Transverse colon (tissue), 4 donors: ENCODE results near the gene C4orf54. TPM values are rescaled to one million over a fixed set of nuclear protein-coding genes. Genes with fewer than 3 reads are reported as not detected.

ENCODE experiments used
- DNase-seq: peaks from one replicate; pipeline ENCODE4 v3.0.0-alpha.2; 2019
- H3K27ac ChIP-seq, 4 donors: fragments of 200-600 bp; sonication (generic); 2 replicates each; pipeline ENCODE4 v1.5.1; 2016 to 2018; ENCODE audit warnings: inconsistent platforms in 4 of 4
- H3K27me3 ChIP-seq: fragments of 200-600 bp; sonication (generic); 2 replicates; pipeline ENCODE4 v1.5.1; 2017; ENCODE audit warnings: inconsistent platforms
- H3K36me3 ChIP-seq, 4 donors: fragments of 200-600 bp; sonication (generic); 2 replicates each; pipeline ENCODE4 v1.5.1; 2017 to 2019; ENCODE audit warnings: inconsistent platforms in 4 of 4
- H3K4me1 ChIP-seq, 4 donors: fragments of 200-600 bp; sonication (generic); 2 replicates each; pipeline ENCODE4 v1.5.1; 2017 to 2020; ENCODE audit warnings: inconsistent platforms in 4 of 4
- H3K4me3 ChIP-seq, 4 donors: fragments of 200-600 bp; sonication (generic); 1 replicate in 1 of 4; 2 replicates in 3 of 4; pipeline versions ENCODE4 v1.5.1 to v1.6.1; 2017 to 2019; ENCODE audit warnings: inconsistent platforms in 4 of 4
- H3K9me3 ChIP-seq, 2 donors: fragments of 200-600 bp; sonication (generic); 2 replicates each; pipeline ENCODE4 v1.5.1; 2017 to 2019; ENCODE audit warnings: inconsistent platforms in 2 of 2
- CTCF ChIP-seq, 5 experiments: fragments of 200-600 bp in 3 of 5; fragments of 450-650 bp in 2 of 5; sonication (generic) in 3 of 5; IDR thresholded peaks; 1 replicate in 2 of 5; 2 replicates in 3 of 5; pipeline ENCODE4 v1.5.1; 2016 to 2017; ENCODE audit warnings: antibody characterized with exemption in 5 of 5, inconsistent platforms in 3 of 5, mild to moderate bottlenecking in 2 of 5, moderate library complexity in 1 of 5
- EP300 ChIP-seq: sonication (generic); formaldehyde crosslinking; IDR thresholded peaks from one replicate; pipeline ENCODE4 v1.6.1; 2017; ENCODE audit warnings: antibody characterized with exemption, low read depth
- POLR2A ChIP-seq: fragments of 450-650 bp; IDR thresholded peaks from one replicate; pipeline ENCODE4 v1.6.1; 2016; ENCODE audit warnings: antibody characterized with exemption, mild to moderate bottlenecking, moderate library complexity
- POLR2AphosphoS5 ChIP-seq, 3 donors: sonication (generic); formaldehyde crosslinking; IDR thresholded peaks; one replicate each; pipeline ENCODE4 v1.6.1; 2016; ENCODE audit warnings: antibody characterized with exemption in 3 of 3
- WGBS, 2 donors: methylation state at CpG; one replicate each; pipeline ENCODE4 v1.1.5; 2018; ENCODE audit warnings: low coverage in 1 of 2; 5-methylcytosine and 5-hydroxymethylcytosine counted together
- in situ Hi-C, 4 donors: fragments of 200-750 bp; cut with MboI; loops; one replicate each; pipeline versions ENCODE4 v1.15.0 to v1.15.1; 2017; ENCODE audit warnings: low sequenced_read_pairs in 3 of 4, low pct_ligation_motif_present in 1 of 4, low pct_unique_long_range_greater_than_20kb in 1 of 4
- intact Hi-C: fragments of 100-400 bp; cut with DNase I; formaldehyde crosslinking; loops from one replicate; pipeline ENCODE4 v1.15.1; 2023; ENCODE audit warnings: low total_unique reads
- total RNA-seq, 4 donors: library from RNA; depleted of rRNA; stranded (reverse); fragments of >200 nt; gene quantifications; one replicate each; pipeline ENCODE4 v1.1.0, GENCODE V29; 2016

C4orf54 gene
- total RNA-seq, 4 donors from 2014 or later: not detected

DNA sequence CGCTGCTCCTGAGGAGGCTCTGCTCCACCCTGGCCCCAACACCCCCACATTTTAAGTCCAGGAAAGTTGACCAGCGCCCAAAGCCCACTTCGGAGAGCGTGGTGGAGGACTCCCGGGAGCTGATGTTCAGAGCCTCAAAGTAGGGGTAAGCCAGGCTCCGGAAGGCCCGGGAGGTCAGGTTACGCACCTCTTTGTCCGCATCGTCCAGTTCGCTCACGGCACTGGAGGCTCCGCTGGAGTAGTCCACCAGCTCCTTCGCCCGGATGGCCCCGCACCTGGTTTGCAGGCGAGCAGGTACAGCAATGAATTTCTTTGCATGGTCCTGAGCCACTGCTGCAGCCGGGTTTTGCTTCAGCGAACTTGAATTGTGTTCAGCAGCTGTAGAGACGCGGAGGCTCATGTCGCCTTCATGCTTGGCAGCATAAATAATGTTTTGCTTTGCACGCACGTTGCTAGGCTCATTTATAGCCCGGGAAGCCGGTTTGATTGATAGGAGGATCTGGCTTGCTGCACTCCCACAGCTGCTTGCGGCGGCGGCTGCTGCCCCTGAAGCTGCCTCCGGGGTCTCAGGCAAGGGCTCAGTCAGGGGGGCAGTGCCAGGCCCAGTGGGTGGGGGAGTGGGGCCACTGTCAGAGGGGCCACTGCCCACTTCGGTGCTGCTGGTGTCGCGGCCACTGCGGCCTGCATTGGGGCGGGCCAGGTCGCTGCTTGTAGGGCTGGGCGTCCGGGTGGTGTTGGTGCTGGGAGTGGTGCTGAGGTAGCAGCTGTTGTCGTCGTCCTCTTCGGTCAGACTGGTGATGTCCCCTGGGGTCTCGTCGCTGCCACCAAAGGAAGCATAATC lies 4.8 kb downstream of the C4orf54 start:
- no peak overlapping the region for H3K4me3 ChIP-seq
- peaks cover 0 to 5% (median 0%) of the 10 kb centered on the region in 4 donors for H3K4me1 ChIP-seq
- no peak overlapping the region for H3K27ac ChIP-seq
- 95% methylated on average over 39 of the region's 43 CpGs; no CpG with 5 or more reads in 1 of the 2 donors for WGBS, 2 donors
- no peak for DNase-seq
- in situ Hi-C loops (no loop called here), intact Hi-C loops (no loop called here)
- no peaks in the 10 kb centered on the region for H3K9me3 ChIP-seq
- TF ChIP-seq CTCF (IDR thresholded peaks at IDR 0.05): no peak
- TF ChIP-seq POLR2AphosphoS5 (IDR thresholded peaks at IDR 0.05): no peak
- no peak for TF ChIP-seq EP300
- TF ChIP-seq POLR2A: no peak
- H3K36me3 ChIP-seq: no peaks in the 10 kb centered on the region
- no peaks in the 10 kb centered on the region for H3K27me3 ChIP-seq

DNA sequence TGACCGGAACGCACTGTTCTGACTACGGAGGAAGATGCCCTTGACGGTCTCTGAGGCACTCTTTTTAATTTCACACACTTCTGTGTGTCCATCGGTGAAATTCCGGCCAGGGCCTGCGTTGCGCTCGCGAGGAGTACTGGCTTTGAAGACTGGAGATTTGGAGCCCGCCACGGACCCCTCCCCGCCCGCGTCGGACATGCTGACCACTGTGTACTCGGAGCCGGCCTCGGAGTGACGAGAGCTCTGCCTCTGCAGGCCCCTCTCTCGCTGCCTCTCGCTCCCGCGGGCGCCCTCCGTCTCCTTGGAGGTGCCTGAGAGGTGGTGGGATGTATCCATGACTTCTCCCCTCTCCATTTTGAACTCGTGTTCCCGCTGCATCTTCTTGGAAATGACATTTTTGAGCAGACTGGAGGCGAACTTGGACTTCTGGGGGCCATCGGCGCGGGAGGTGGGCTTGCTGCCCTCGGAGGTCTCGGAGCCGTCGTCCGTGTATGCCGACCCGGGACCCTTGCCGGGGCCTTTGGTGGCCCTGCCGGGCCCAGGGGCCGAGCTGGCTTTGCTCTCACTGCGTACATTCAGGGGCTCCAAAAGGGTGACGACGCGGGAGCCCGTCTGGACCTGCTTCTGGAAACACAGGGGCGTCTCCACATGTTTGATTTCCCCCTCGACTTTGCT lies 5.7 kb downstream of the C4orf54 start:
- Histone ChIP-seq H3K36me3 (no peaks in the 10 kb centered on the region), H3K27ac (no peak overlapping the region), H3K9me3 (no peaks in the 10 kb centered on the region), H3K4me1 (peaks cover 0 to 5% (median 0%) of the 10 kb centered on the region in 4 donors), H3K27me3 (no peaks in the 10 kb centered on the region), H3K4me3 (no peak overlapping the region)
- DNase-seq: no peak
- in situ Hi-C loops (no loop called here), intact Hi-C loops (no loop called here)
- TF ChIP-seq POLR2A: no peak
- no peak for TF ChIP-seq POLR2AphosphoS5 (IDR thresholded peaks at IDR 0.05)
- no peak for TF ChIP-seq EP300
- no peak for TF ChIP-seq CTCF (IDR thresholded peaks at IDR 0.05)
- 95 to 100% methylated on average over 3 to 47 of the region's 49 CpGs for WGBS, 2 donors

DNA sequence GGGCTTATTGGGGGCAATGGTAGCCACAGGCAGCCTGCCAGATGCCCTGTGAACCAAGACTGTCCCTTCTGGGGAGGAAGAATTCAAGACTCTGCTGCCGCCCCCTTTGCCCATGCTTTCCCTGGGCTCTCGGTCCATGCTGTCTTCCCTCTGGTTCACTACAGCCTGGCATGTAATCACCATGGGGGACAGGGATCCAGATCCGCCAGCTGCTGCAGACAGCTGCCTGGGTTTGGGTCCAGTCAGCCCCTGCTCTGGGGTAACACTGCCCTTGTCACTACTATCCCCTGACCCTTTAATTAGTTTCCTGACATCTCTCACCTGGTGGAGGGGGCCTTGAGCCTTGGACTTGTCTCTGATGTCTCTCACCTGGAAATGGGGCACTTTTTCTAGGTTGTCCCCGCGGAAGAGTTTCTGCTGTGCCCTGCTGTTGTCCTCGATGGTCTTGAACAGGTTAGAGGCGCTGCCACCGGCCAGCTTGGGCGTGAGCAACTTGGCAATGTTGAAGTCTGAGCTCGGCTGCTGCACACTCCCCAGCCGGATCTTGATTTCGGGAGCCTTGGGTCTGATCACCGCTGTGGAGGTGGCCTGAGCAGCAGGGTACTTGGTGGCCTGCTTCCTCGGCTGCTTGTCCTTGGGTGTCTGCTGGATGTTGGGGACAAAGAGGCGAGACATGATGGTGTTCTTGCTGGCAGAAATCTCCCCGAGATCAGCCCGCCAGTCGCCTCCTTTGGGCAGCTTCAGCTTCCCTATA lies 6.4 kb downstream of the C4orf54 start:
- Histone ChIP-seq H3K27ac (no peak overlapping the region), H3K4me3 (no peak overlapping the region), H3K36me3 (no peaks in the 10 kb centered on the region), H3K4me1 (peaks cover 0 to 5% (median 0%) of the 10 kb centered on the region in 4 donors), H3K9me3 (no peaks in the 10 kb centered on the region), H3K27me3 (no peaks in the 10 kb centered on the region)
- in situ Hi-C loops (no loop called here), intact Hi-C loops (no loop called here)
- no peak for TF ChIP-seq POLR2A
- TF ChIP-seq POLR2AphosphoS5 (IDR thresholded peaks at IDR 0.05): no peak
- no peak for TF ChIP-seq EP300
- no peak for TF ChIP-seq CTCF (IDR thresholded peaks at IDR 0.05)
- no peak for DNase-seq
- WGBS, 2 donors: 88 to 91% methylated on average over 4 to 18 of the region's 18 CpGs

- no peaks in the 10 kb centered on the region for H3K4me1 ChIP-seq
- no peak for DNase-seq
- no peak for TF ChIP-seq POLR2AphosphoS5 (IDR thresholded peaks at IDR 0.05)
- TF ChIP-seq CTCF (IDR thresholded peaks at IDR 0.05): no peak
- no peak for TF ChIP-seq POLR2A
- no peak for TF ChIP-seq EP300
- no peaks in the 10 kb centered on the region for H3K9me3 ChIP-seq
- H3K36me3 ChIP-seq: no peaks in the 10 kb centered on the region
- no peak overlapping the region for H3K4me3 ChIP-seq
- H3K27me3 ChIP-seq: no peaks in the 10 kb centered on the region
- WGBS, 2 donors: 84% methylated on average over 8 of the region's 10 CpGs; no CpG with 5 or more reads in 1 of the 2 donors
- H3K27ac ChIP-seq: no peak overlapping the region
- intact Hi-C loops (no loop called here), in situ Hi-C loops (no loop called here)
Measured at GRCh38 chr4:99649778-99650177, 7.8 kb downstream of the C4orf54 start.
